ENCODE measurements around the gene CYBA. TPM values are rescaled to one million over a fixed set of nuclear protein-coding genes. Genes with fewer than 3 reads are reported as not detected.

Gene CYBA
- total and polyA plus RNA-seq, 9 of the 15 experiments (the other 6 are each of a cell fraction or from before 2014, with no cell fraction given), result 0.34 to 683 (median 93.0) TPM

DNA sequence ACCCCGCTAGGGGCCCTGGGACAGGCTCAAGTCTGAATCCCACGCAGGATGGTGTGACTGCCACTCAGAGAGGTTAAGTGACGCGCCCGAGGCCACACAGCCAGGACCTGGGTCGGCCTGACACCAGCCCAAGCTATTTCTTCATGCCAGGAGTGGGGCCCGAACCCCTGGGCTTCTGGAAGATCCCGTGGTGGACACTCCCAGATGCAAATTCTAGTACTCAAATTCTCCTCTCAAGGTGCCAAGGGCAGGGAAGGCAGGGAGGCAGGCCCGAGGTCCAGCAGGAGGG lies 7.3 kb downstream of the CYBA start:
- DNase-seq (ENCODE audit: extremely low read depth in 1 of 4, low spot score in 3 of 4) (no peak), ATAC-seq (no peak), FAIRE-seq (no peak)
- peak; percentile 38 for TF ChIP-seq ZFP36 (IDR thresholded peaks at IDR 0.05; ENCODE audit: low read depth, low read length, partially characterized antibody)
- no peak for TF ChIP-seq ZKSCAN1 (IDR thresholded peaks at IDR 0.05; ENCODE audit: low read depth, low read length)
- TF ChIP-seq ZBTB7A (IDR thresholded peaks at IDR 0.05; ENCODE audit: borderline replicate concordance, control insufficient read depth, low read depth, low read length), result 0 out of 2 replicates have a peak, but pooled peaks have one; percentile 3
- in situ Hi-C loops (cut with MboI), result no loop called here
- WGBS (ENCODE audit: insufficient coverage, low coverage, missing lambda C conversion rate), result 89% methylated on average over 8 of the region's 9 CpGs
- intact Hi-C loops (cut with micrococcal nuclease), result no loop called here
- Histone ChIP-seq H3K9ac (ENCODE audit: insufficient read depth in 1 of 2, low read depth in 2 of 2, low read length in 2 of 2) (0 out of 4 replicates have a peak overlapping the region, but pooled peaks of 1 of the 2 experiments have one; percentile 3), H3K36me3 (ENCODE audit: control insufficient read depth, insufficient read depth, low read length) (peaks cover 29% of the 10 kb centered on the region; the same call in 1 of the 3 replicates), H4K20me1 (replicated peaks; ENCODE audit: control insufficient read depth, insufficient read depth, low read length) (peaks cover 5% of the 10 kb centered on the region; the same call in 1 of the 2 replicates), H3K4me1 (replicated peaks in 1 of 2; ENCODE audit: control insufficient read depth in 2 of 2, insufficient read depth in 2 of 2, low read length in 2 of 2) (peaks cover 0 to 83% of the 10 kb centered on the region in 2 experiments; a peak in 3 of 5 replicates), H3K79me2 (ENCODE audit: control insufficient read depth, insufficient read depth, low read length) (peaks cover 5% of the 10 kb centered on the region; the same call in 1 of the 3 replicates), H3K27me3 (ENCODE audit: control insufficient read depth in 2 of 2, insufficient read depth in 2 of 2, low read length in 2 of 2) (peaks cover 13 to 15% of the 10 kb centered on the region in 2 experiments; a peak in 3 of 5 replicates), H3K9me1 (ENCODE audit: control insufficient read depth, insufficient read depth, low read length) (no peaks in the 10 kb centered on the region), H3K27ac (ENCODE audit: extremely low read depth, low read depth, low read length) (no peak overlapping the region), H2AFZ (ENCODE audit: low read depth, low read length) (no peak overlapping the region), H3K4me3 (no peak overlapping the region), H3K4me2 (ENCODE audit: insufficient read depth, low read length) (no peak overlapping the region), H3K9me3 (replicated peaks; ENCODE audit: control insufficient read depth, insufficient read depth, low read depth, low read length) (no peaks in the 10 kb centered on the region)
- BruUV-seq (replicated peaks), result no TSS peak
- POLR2A ChIA-PET, result no interaction called here
- CTCF ChIA-PET (ENCODE audit: low intra/inter-chr PET ratio), result no interaction called here

- TF ChIP-seq ZBTB7A (IDR thresholded peaks at IDR 0.05; ENCODE audit: borderline replicate concordance, control insufficient read depth, low read depth, low read length), result 0 out of 2 replicates have a peak, but pooled peaks have one; percentile 13
- no peak for TF ChIP-seq NR3C1 (CRISPR knock-in tag; IDR thresholded peaks at IDR 0.05)
- TF ChIP-seq ZEB2 (IDR thresholded peaks at IDR 0.05), result 0 out of 2 replicates have a peak, but pooled peaks have one; percentile 31
- peak; percentile 6; the same call in 1 of the 2 replicates for TF ChIP-seq POLR2G (IDR thresholded peaks at IDR 0.05; ENCODE audit: low read depth, low read length)
- peak; percentile 79 for TF ChIP-seq ZNF263 (CRISPR knock-in tag; IDR thresholded peaks at IDR 0.05; ENCODE audit: borderline replicate concordance)
- TF ChIP-seq ZBTB33 (CRISPR knock-in tag; IDR thresholded peaks at IDR 0.05), result peak; percentile 49
- intact Hi-C loops (cut with micrococcal nuclease) (no loop called here), in situ Hi-C loops (cut with MboI) (no loop called here)
- DNase-seq (ENCODE audit: extremely low read depth in 1 of 4, low spot score in 3 of 4) (no peak), FAIRE-seq (no peak), ATAC-seq (no peak)
- peaks cover 0 to 85% of the 10 kb centered on the region in 2 experiments; a peak in 3 of 5 replicates for H3K4me1 ChIP-seq (replicated peaks in 1 of 2; ENCODE audit: control insufficient read depth in 2 of 2, insufficient read depth in 2 of 2, low read length in 2 of 2)
- no peak overlapping the region for H2AFZ ChIP-seq (ENCODE audit: low read depth, low read length)
- no TSS peak for BruUV-seq (replicated peaks)
- POLR2A ChIA-PET, result interaction anchor here (0.6 kb wide), 1 partner anchor 38 kb away, joined by 3 read pairs; no protein-coding TSS in a partner anchor
- H3K27ac ChIP-seq (ENCODE audit: extremely low read depth, low read depth, low read length), result no peak overlapping the region
- 89% methylated on average over 41 of the region's 58 CpGs for WGBS (ENCODE audit: insufficient coverage, low coverage, missing lambda C conversion rate)
- H3K36me3 ChIP-seq (ENCODE audit: control insufficient read depth, insufficient read depth, low read length), result peaks cover 26% of the 10 kb centered on the region; the same call in 1 of the 3 replicates
- H3K9me3 ChIP-seq (replicated peaks; ENCODE audit: control insufficient read depth, insufficient read depth, low read depth, low read length), result no peaks in the 10 kb centered on the region
- no peak overlapping the region for H3K9ac ChIP-seq (ENCODE audit: insufficient read depth in 1 of 2, low read depth in 2 of 2, low read length in 2 of 2)
- CTCF ChIA-PET (ENCODE audit: low intra/inter-chr PET ratio), result no interaction called here
- no peak overlapping the region for H3K4me2 ChIP-seq (ENCODE audit: insufficient read depth, low read length)
- 0 out of 3 replicates have a peak, but pooled peaks cover 1% of the 10 kb centered on the region for H3K79me2 ChIP-seq (ENCODE audit: control insufficient read depth, insufficient read depth, low read length)
- peaks cover 5% of the 10 kb centered on the region; the same call in 1 of the 2 replicates for H4K20me1 ChIP-seq (replicated peaks; ENCODE audit: control insufficient read depth, insufficient read depth, low read length)
- H3K4me3 ChIP-seq, result no peak overlapping the region
- peaks cover 13 to 18% of the 10 kb centered on the region in 2 experiments; a peak in 3 of 5 replicates for H3K27me3 ChIP-seq (ENCODE audit: control insufficient read depth in 2 of 2, insufficient read depth in 2 of 2, low read length in 2 of 2)
- H3K9me1 ChIP-seq (ENCODE audit: control insufficient read depth, insufficient read depth, low read length), result no peaks in the 10 kb centered on the region
Observed at GRCh38 chr16:88642881-88643643, 7.8 kb downstream of the CYBA start.
